Endothelial cell of hepatic sinusoid (primary cell): Measurements from ENCODE around the gene TOP2A.
"Not testable (repeated sequence)": the region's sequence is repeated elsewhere in the genome, so short reads cannot be mapped to it uniquely, and the experiment has no call there.

Experiments used
- in situ Hi-C: cut with HindIII; loops from 2 replicates; pipeline ENCODE4 v1.10.0; 2017; ENCODE audit warnings: low sequenced_read_pairs

TOP2A gene

DNA sequence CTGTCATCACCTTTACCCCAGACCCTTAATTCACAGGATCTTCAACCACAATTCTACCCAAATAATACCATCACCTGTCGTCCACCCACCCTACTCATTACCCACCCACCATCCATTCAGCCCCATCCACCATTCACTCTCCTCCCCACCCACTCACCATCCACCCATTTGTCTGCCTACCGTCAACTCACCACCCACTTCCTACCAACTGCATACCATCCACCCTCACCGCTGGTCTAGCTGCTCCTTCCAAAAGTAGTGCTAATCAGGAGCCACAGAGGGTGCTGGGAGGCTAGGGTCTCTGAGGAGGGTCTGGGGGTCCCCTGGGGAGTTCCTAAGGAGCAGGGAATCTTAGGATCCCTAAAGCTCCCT, 13.5 kb upstream of the TOP2A start:
- in situ Hi-C loops: no loop called here

DNA sequence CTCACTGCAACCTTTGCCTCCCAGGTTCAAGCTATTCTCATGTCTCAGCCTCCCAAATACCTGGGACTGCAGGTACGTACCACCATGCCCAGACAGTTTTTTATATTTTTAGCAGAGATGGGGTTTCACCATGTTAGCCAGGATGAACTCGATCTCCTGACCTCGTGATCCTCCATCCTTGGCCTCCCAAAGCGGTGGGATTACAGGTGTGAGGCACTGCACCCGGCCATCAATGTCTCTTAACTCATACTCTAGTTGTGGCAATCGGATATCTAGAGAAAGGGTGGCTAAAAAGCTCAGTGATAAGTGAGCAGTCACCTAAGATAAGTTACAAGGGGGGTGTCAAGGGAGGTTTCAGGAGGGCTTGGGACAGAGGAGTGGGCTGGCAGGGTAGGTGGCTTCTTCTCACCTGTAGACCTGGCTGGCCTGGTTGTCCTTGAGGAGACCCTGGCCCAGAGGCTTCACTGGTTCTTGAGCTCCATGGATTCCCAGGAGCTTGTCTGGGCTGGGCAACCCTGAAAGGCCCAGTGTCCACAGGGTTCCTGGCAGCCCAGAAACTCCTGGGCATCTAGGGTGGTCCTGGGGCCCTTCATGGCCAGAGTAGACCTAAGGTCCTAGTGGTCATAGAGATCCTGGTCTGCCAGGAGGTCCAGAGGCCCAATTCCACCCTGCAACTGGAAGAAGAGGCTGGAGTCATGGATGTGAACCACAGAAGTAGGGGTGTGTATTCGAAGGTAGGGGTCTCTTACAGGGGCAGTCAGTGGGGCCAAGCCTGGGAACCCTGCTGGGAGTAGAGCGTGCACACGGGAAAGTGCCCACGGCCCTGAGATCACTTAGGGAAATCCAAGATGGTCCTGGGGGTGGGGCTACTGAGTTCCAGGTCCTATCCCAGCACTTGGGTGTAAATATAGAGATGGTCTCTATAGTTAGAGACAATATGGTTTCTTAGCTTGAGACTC, 12.9 kb upstream of the TOP2A start:
- in situ Hi-C loops: no loop called here

DNA sequence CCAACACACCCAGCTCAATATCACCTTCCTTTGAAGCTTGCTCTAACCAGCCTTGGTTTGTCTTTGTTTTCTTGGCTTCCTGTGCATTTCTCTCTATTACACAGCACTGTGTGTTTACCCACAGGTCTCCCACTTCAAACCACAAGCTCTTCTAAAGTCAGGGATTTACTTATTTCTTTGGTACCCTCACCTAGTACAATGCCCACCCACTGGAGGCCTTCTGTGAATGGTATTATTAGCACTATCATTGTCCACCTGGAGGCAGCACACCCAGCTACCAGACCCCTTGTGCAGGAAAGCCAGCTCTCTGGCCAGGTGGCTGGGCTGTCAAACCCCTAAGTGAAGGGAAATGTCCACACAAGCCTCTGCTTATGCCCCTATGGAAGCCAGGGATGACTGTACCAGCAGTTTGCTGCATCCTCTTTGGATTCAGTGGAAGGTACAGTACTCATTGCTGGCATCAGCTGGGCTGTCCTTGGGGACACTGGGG, 9.4 kb upstream of the TOP2A start:
- in situ Hi-C loops: no loop called here

DNA sequence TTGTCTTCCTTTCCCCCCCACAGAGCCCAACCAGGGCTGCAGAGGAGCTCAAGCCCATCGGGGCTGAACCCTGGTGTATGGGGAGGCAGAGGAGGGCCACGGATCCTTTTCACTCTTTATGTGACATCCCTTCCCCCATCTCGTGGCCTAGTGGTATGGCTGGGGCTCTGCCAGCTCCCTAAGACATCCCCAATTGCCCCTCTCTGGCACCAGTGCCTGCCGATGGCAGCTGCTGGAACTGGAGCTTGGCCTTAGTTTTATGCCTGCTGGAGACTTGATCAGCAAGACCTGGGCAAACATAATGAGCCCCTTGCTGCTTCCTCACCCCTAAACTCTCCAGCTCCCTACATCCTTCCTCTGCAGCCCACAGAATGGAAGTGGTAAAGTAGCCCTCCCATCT, 8.0 kb upstream of the TOP2A start:
- in situ Hi-C loops: no loop called here

DNA sequence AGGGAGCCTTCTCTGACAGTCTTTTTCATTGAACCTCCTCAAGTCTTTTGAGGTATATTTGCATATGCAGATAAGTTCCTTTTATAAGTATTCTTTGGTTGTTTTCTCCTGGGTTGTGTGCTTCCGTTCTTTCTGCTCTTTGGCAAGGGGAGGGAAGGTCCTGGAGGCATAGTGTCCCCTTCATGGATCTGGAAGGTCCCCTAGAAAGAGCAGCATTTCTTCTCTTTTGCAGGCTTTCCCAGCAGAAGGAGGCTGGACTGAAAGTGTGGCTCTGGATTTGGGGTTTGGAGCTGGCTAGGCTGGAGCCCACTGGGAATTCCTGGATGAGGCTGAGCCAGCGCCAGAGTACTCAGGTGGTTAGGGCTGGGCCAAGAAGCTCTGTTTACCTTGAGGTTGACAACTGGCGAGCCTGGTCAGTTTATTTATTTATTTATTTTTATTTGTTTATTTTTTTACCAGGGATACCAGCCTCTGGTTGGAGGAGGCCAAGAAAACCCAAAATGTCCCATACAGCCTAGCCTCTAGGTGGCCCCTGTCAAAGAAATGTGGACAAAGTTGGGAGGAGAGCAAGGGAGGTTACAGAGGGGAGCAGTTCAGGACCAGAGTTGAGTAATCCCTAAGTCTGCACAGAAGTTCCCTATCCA, 5.4 kb upstream of the TOP2A start:
- in situ Hi-C loops: no loop called here

DNA sequence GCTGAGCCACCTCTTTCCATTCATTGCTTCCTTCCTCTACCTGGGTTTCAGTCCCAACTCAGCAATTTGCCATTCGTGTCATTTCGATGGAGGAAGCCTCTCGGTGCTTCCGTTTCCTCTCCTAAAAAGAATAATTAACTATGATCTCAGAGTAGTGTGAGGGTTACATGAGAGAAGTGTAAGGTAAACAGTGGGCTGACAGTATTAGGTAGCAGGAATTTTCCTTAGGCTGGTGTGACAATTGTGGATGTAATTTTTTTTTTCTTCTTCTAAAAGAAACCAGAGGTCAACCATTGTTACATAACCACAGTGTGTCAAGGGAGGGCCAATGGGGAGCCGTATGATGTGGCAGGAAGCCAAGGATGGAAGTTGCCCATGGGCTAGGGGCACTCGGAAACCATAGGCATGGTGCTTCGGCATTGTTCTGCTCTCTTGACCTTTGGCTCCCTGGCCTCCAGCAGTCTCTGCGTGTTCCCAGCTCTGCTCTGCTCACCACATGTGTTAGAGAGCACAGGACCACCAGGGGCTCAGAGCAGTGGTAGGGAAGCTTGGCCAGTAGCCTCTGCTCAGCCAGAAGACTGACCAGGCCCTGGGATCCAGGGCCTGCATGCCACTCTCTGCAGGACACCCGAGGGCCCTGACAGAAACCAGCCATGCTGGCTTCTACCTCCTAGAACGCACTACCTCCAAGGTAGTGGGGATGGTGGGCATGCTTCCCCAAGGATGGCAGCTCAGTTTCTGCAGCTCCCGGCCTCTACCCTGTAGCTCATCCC, 2.0 kb upstream of the TOP2A start:
- in situ Hi-C loops: loop anchor here (5.0 kb wide), 1 partner anchor 117 kb away; no protein-coding TSS in a partner anchor

DNA sequence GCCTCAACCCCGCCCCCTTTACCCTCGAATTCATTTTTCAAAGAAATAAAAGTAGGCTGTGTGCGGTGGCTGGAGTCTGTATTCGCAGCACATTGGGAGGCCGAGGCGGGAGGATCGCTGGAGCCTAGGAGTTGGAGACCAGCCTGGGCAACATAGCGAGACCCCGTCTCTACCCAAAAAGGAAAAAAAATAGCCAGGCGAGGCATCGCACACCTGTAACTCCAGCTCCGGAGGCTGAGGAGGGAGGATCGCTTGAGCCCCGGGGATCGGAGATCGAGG, 671 bp upstream of the TOP2A start:
- in situ Hi-C loops: loop anchor here (5.0 kb wide), 1 partner anchor 116 kb away; no protein-coding TSS in a partner anchor

DNA sequence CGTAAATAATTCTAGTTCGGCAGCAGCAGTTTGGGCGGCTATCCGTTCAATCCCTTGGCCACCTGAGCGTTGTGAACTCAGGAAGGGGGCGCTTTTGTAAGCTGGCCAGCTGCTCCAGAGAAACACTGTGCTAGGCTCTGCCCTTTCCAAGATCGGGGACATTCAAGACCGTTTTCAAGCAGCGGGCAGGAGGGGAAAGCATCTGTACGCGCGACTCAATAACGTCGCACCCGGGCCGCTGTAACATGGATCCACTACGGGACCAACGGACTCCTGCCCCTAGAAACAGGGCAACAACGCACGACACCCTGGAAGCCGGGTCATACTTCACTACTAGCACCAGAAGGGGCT, 463 bp downstream of the TOP2A start:
- in situ Hi-C loops: loop anchor here (5.0 kb wide), 1 partner anchor 115 kb away; no protein-coding TSS in a partner anchor

DNA sequence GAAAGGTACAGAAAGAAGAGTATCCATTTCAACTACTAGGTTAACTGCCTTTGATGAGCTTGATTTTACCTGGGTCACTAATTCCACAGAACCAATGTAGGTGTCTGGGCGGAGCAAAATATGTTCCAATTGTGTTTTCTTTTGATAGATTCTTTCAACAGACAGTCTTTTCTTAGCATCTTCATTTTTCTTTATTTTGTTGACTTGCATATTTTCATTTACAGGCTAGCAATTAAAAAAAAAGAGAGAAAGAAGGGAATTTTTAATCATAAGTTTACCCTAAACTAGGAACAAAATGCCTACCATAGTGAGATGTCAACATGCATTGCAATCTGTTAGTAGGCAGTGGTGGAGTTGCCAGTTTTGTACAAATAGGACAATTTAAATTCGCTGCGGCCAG, 1.0 kb downstream of the TOP2A start:
- in situ Hi-C loops: loop anchor here (5.0 kb wide), 1 partner anchor 114 kb away; no protein-coding TSS in a partner anchor

DNA sequence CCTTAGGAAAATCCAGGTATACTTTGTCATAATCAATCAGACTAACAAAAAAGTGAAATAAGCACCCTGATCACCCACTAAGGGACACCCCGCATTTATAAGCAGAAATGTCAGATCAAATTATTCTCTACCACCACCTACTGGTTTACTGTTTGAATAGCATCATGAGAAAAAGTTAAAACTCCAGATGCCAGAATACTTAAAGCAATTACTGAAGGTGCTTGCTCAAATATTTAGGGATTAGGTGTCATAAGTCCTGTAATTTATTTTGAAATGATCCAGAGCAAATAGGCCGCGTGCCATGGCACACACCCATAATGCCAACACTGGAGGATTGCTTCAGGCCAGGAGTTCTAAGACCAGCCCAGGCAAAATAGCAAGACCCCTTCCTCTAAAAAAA, 2.3 kb downstream of the TOP2A start:
- in situ Hi-C loops: loop anchor here (5.0 kb wide), 1 partner anchor 113 kb away; no protein-coding TSS in a partner anchor

DNA sequence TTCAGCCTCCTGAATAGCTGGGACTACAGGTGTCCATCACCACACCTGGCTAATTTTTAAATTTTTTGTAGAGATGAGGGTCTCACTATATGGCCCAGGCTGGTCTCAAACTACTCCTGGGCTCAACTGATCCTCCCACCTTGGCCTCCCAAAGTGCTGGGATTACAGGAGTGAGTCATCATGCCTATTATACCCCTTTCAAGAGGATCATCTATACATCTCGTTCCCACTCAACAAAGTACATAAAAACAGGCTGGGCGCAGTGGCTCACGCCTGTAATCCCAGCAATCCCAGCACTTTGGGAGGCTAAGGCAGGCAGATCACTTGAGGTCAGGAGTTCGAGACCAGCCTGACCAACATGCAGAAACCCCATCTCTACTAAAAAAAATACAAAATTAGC, 3.4 kb downstream of the TOP2A start:
- in situ Hi-C loops: not testable (repeated sequence)

DNA sequence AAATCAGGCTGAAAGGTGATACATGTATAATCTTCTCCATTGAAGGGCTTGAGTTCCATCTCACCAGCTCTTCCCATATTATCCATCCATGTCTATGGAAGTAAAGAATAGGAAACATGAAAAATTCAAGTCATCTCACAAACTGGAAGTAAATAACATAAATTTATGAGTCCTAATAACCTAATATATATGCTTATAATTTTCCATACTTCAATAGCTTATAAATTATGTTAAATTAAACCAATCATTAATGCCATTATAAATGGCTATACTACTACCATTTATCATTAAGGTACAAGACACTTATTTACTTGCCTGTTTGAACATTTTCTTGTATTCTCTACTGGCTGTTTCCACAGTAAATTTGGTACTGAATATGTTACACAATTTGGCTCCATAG, 4.8 kb downstream of the TOP2A start:
- in situ Hi-C loops: no loop called here

DNA sequence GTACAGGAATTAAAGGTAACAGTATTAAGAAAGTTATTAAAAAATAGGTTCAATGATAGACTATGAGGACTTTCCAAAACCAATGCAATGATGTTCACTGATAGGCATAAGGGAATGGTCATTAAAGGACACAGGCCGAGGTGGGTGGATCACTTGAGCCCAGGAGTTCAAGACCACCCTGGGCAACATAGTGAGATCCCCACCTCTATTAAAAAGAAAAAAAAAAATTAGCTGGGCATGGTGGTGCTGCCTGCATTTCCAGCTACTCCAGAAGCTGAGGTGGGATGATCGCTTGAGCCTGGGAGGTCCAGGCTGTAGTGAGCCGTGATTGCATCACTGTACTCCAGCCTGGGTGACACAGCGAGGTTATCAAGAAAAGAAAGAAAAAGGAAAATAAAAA, 5.9 kb downstream of the TOP2A start:
- in situ Hi-C loops: no loop called here

DNA sequence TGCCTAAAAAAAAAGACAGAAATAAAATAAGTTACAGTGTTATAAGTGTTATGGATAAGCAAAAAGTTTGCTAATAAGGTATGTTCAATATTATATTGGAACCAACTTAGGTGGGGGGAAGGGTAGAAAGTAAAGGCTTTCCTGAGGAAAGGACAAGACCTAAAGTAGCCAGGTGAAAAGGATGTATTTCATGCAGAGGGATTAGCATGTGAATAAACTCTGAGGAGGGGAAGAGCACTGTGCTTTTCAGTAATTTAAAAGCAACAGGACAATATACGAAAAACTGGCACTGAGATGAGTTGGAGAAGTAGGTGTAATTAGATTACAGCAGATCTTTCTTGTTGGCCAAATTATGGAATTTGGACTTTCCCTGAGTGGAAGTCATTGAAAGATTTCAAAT, 7.6 kb downstream of the TOP2A start:
- in situ Hi-C loops: no loop called here

DNA sequence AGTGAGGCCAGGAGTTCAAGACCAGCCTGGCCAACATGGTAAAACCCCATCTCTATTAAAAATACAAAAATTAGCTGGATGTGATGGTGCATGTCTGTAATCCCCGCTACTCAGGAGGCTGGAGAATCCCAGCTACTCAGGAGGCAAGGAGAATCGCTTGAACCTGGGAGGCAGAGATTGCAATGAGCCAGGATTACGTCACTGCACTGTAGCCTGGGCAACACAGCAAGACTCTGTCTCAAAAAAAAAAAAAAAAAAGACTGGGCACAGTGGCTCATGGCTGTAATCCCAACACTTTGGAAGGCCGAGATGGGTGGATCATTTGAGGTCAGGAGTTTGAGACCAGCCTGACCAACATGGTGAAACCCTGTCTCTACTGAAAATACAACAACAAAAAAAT, 8.2 kb downstream of the TOP2A start:
- in situ Hi-C loops: not testable (repeated sequence)

DNA sequence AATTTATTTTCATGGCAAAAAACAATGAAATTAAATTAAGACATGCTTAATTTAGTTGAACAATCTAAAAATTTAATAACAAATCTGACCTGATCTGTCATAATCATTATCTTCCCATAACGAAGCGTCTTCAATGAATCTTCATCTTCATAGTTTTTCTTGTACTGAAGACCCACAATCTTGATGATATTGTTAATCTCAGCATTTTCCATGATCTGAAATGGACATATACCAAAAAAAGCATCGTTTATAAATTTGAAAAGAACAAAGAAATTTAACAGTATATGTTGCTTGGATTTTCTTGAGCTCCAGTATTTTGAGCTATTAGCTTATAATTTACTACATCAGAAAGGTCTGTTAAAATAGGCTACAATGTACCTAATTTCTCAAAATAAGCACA, 10.2 kb downstream of the TOP2A start:
- in situ Hi-C loops: no loop called here

DNA sequence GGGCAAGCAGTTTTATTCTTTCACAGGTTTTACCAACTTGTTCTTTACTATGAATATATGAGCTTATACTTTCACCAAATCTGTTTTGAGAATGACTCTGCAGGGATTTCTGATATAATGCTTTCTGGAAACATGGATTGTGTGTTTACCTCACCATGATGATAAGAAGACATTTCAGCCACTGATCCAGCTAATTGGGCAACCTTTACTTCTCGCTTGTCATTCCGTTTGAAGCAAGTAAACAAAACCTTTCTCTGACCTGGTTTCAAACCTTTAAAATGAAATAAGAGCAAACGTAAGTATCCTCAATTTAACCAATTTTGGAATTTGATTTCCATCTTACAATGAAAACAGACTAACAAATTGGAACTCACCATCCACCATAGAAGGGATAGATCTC, 13.7 kb downstream of the TOP2A start:
- in situ Hi-C loops: no loop called here

DNA sequence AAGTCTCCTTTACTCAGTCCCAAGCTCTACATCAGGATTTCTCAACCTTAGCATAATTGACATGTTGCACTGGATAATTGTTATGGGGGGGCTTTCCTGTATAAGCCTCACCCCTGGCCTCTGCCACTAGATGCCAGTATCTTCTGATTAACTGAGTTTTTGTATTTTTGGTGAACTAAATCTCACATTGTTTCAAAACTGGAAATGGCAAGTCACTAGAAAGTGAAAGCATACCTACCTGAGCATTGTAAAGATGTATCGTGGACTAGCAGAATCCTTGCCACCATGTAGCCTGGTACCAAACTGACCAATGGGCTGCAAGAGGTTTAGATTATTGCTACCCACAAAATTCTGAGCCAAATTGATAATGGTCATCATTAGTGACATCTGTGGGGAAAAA, 15.0 kb downstream of the TOP2A start:
- in situ Hi-C loops: no loop called here

DNA sequence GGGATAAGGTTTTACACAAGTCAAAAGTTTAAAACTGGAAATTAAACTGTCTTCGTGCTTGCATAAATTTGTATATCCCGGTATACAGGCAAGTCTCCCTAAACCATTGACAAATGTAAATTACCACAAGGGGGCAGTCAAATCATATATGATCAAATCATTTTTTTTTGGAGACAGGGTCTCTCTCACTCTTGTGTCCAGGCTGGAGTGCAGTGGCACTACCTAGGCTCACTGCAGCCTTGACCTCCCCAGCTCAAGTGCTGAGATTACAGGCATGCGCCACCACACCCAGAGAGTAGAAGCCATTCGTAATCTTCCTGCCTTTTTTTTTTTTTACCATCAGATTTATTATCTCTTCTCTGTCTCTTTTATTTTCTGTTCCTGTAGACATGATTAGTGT, 18.5 kb downstream of the TOP2A start:
- in situ Hi-C loops: no loop called here

DNA sequence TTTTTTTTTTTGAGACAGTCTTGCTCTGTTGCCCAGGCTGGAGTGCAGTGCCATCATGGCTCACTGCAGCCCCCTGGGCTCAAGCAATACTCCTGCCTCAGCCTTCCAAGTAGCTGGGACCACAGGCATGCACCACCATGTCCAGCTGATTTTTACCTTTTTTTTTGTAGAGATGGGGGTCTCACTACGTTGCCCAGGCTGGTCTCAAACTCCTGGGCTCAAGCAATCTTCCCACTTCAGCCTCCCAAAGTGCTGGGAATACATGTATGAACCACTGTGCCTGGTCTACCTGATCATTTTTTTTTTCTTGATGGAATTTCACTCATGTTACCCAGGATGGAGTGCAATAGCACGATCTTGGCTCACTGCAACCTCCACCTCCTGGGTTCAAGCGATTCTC, 31.1 kb downstream of the TOP2A start:
- in situ Hi-C loops: not testable (repeated sequence)

DNA sequence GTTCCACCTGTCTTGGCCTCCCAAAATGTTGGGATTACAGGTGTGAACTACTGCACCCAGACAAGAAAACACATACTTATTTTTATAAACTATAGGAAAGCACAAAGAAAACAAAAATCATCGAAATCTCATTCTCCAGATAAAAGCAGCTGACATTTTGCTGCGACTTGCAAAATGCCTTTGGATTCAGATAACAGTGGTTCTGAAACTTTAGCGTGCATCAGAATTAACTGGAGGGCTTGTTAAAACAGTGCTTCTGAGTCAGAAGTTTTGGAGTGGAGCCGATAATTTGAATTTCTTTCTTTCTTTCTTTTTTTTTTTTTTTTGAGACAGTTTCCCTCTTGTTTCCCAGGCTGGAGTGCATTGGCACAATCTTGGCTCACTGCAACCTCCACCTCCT, 35.4 kb downstream of the TOP2A start:
- in situ Hi-C loops: no loop called here

DNA sequence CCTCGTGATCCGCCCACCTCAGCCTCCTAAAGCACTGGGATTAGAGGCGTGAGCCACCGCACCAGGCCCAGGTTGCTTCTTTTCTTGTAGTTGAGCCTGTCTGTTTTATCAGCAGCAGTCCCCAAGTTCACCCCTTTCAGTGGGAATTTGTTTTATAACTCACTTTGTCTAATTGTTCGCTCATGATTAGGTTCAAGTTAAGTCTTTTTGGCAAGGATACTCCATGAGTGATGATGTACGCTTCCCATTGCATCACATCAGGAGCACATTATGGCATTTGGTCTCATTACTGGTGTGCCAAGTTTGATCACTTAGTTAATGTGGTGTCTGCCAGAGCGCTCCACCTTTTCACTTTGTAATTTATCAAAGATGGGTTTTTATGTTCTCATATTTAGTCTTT, 38.7 kb downstream of the TOP2A start:
- in situ Hi-C loops: no loop called here
